ENCODE results near the gene APRT.
"Not testable (repeated sequence)": the region's sequence is repeated elsewhere in the genome, so short reads cannot be mapped to it uniquely, and the experiment has no call there.

APRT gene

DNA sequence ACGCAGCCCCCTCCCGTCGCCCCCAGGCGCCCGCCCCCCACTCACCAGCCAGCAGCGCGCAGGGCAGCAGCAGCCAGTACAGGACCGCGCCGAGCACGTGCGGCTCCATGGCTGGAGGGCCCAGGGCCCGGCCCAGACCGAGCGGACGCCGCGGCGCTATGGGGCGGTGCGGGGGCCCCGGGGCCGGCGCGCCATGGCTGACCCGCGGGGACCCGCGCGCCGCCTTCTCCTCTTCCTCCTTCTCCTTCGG lies 26.9 kb downstream of the APRT start:
- DNase-seq, result no peak

DNA sequence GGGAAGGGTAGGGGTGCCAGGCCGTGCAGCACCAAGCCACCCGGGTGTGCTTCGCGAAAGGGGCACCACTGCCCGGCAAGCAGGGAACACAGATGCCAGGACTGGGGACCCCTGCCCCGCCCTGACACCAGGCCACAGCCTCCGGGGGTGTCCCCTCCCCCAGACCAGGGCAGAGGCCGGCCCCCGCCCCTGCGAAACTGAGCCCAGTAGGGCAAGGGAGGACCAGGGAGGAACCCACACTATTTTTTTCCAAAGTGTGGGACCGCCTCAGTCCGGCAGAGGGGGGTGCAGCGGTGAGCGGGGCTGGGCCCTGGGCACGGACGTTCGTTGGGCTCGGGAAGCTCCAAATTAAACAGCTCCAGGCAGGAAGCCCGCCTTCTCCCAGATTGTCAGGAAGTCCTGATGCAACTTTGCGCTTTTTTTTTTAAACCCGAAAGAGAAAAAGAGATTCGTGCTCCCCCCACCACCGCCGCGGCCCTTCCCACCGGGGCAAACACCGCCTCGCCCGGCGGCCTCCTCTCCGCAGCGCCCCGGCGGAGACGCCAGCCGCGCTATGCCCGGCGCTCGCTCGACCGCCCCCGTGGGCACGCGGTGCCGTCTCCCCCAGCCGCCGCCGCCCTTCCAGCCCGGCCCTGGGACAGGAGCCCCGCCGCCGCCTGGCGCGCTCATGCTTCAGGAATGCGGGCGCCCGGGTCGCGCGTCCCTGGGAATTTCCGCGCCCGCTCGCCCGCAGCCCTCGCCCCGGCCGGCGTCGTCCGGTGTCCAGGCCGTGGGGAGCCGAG lies 27.5 kb downstream of the APRT start:
- peak; percentile 36 to 41 for DNase-seq

DNA sequence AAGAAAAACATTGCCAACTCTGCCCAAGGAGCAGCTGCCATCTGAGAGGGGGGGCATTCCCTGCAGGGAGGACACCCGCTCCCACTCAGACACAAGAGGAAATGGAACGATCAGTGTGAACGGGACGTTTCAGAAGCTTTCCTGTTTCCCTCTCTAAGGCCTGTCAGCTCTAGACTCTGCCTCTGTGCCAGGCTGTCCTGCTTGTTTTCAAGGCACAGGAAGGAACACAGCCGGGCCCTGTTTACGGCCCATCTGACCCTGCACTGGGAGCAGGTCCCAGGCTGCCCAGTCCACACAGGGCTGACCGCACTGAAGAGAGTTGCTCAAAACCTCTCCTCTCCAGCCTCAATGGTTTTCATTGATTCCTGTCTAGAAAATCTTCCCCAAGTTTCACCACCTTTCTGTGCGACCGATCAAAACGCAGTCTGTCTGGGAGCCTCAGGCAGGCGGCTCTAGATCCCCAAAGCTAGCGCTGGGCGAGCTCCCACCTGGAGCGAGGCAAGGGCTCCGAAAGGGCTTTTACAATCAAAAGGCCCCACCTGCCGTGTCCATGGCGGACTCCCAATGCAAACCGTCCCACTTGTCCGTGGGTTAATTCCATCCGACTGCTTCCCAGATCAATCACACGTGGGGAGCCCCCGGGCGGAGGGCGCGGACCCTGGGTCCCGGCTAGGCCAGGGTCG lies 28.2 kb downstream of the APRT start:
- no peak for DNase-seq

DNA sequence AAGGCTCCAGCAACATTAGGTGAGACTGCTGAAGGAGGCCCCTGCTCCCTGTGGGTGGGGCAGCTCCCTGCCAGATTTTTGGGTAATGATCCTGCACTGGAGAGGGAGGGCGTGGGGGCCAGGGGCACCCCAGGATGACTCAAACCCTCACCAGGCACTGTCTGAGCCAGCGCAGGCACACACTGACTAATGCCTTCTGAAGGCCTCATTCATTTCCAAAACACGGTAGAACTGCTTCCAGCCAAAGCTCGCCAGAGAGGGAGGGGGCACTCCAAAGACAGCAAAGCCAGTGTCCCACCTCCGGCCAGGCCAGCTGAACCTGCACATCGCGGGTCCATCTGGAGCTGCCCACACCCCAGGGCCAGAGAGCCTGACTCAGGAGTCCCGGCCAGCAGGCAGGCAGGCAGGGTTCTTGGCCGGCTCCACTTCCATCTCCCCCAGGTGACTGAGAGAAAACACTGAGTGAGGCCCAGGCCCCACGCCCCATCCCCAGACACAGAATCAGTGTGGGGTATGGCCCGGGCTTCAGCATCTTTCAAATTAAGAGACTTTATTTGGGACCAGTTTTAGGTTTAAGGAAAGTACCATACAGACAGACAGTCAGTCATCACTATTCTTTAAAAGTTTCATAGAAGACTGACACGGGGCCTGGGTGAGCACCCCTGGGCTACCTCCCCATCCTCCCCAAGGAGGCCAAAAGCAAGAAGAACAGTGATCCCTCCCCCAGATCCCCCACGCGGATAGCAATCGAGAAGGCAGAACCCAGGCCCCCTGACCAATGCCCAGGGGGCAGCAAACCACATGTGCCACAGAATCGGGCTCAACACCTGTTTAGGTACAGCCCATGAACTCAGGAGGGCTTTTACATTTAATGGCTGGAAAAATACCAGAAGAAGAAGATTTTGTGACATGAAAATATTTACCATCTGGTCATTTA lies 29.0 kb downstream of the APRT start:
- DNase-seq, result peak; percentile 72 to 80

DNA sequence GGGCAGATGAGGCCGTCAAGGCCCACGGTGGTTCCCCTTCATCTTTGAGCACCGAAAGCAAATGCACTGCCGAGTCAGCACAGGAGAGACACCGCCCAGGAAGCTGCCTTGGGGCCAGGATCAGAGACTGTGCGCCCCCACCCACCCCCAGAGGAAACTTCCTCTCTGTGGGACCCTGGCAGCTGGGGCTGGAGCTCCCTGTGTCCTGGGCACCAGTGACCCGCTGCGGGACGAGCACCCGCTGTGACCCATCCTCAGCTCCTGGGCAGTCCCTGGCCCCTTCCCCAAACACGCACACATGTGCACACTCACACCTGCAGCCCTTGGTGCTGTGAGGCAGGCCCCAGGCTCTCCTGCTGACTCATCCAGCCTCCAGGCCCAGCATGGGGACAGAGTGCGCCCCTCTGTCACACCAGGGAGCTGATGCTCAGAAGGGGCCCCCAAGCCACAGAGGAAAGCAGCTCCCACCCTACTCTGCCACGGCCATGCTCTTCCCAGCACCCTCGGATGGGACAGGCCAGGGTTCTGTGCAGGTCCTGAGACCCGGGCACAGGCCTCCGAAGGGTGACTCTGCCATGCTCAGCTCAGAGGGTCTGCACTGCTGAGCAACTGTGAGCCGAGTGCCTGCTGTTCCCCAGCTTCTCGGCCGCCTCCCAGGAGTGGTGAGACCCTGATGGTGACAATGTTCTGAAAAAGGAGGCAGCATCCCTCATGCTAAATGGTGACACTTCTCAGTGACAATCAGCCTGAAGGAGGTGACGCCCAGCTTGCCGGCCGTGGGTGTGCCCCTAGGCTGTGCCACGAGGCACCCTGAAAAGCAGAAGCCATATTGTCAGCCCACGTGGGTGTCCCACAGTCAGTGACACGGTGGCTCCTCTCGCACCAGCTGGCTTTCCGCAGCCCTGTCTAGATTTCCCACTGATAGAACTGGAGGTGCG lies 30.3 kb downstream of the APRT start:
- DNase-seq, result peak; percentile 67 to 76

DNA sequence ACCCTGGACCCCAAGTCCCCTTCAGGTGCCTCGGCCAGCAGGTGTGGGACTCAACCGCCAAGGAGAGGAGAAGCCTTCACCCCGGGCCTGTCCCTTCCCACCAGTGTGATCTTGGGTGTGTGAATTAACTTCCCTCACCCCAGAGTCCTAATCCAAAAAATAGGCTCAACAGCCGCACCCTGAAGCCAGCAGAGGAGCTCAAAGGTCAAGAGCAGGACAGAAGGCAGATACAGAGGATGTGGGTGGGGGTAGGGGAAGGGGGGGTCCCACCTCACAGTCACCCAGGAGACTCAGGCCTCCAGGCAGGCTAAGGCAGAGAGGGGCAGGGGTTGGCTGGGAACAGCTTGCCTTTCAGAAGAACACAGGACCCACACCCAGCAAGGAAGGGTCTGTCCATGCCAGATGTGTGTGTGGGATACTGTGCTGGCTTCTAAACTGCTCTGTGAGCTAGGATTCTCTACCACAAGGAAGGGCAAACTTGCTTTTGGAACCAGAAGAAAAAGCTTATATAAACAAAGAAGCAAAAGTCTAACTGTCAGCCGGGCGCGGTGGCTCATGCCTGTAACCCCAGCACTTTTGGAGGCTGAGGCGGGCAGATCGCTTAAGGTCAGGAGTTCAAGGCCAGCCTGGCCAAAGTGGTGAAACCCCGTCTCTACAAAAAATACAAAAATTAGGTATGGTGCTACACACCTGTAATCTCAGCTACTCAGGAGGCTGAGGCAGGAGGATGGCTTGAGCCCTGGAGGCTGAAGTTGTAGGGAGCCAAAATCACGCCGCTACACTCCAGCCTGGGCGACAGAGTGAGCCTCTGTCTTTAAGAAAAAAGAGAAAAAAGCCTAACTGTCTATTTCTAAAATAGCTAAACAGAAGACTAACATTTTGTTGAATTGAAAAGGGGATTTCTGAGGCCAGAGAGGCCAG lies 31.3 kb downstream of the APRT start:
- DNase-seq, result no peak

DNA sequence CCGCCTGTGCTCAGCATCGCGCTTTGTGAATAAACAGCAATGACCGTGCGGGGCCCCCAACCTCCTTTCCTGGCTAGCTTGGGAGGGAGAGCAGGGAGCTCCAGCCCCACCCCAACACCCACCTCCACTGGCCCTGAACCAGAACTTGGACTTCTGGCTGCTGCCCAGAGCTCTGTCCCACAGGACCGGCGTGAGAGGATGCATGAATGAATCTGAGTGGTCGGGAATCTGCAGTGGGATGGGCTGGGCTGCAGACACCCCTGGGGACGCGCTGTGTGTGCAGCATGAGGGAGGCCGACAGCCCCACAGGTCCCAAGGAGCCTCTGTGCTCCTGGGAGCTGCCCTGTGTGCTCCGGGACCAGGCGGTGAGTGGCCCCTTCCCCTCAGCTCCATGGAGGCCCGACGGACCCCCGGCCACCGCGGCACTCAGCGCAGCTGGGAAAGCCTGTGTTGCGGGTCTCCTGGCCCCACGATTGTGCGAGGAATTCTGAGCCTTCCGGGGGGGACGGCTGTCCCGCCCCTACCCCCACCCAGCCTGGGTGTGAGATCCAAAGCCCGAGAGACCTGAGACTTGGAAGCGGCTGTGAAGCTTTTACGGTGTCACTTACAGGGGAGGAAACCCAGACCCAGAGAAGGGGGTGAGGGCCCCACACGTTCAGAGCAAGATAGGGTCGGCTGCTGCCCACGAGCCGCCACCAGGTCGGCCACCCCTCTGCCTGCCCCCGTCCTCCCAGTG lies 32.2 kb downstream of the APRT start:
- DNase-seq, result no peak

DNA sequence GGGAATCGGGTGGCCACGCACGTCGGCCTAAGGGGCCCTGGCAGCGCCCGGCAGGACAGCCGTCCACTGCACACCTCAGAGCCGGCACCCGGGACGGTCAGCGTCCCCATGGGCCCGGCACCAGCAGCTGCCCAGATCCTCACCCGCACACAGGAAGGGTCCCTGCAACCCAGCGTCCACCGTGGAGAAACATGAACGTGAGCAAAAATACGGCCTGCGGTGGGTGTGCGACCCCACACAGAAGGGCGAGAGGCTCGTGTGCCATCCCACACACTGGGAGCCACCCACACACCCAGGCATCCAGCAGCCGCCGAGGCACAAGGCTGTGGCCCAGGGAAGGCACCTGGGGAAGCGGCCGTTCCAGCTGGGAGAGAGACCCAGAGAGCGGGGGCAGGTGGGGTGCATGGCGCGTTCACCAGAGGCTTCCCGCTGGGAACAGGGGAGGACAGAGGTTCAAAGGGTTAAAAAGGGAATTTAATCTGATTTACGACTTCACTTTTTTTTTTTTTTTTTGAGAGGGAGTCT lies 33.1 kb downstream of the APRT start:
- no peak for DNase-seq

DNA sequence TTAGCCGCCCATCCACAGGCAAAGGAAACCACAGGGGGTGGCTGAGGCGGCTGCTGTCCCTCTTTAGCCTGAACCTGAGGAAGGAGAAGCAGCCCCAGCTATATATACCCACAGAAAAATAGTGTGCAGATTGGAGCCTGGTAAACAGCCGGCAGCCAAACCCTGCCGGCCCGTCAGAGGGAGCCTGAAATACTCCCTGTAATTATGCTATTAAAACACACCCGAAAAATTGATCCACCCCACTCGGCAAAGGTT lies 33.5 kb downstream of the APRT start:
- DNase-seq, result no peak

DNA sequence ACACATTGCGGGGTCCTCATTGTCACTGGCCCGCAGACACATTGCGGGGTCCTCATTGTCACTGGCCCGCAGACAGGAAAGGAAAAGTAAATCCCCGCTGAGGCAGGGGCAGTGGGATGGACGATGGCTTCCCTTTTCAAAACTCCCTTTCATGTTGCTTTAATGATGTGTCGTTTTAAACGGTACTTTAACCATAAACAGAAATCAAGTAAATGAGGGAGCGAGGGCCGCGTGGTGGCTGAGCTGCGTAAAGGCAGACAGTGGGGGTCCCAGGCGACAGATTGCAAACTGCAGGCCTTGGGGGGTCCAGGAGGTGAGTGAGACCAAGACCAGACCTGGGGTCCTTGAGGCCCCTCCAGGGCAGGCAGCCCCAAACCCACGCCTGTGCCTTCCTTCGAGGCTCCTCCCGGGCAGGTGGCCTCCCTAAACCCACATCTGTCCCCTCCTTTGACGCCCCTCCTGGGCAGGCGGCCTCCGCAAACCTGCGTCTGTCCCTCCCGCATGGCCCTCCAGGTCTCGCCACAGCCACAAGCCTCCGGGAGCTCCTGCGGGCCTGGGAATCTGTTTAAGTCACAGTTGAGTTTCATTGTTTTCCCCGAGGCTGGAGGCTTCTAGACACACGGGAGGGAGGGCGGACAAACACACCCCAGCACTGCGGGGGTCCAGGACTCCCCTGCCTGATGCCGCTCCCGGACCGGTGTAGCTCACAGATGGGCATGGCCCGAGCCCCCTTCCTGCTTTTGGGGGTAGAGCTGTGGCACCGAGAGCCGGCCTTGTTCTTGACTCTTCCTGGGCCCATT lies 34.1 kb downstream of the APRT start:
- no peak for DNase-seq

DNA sequence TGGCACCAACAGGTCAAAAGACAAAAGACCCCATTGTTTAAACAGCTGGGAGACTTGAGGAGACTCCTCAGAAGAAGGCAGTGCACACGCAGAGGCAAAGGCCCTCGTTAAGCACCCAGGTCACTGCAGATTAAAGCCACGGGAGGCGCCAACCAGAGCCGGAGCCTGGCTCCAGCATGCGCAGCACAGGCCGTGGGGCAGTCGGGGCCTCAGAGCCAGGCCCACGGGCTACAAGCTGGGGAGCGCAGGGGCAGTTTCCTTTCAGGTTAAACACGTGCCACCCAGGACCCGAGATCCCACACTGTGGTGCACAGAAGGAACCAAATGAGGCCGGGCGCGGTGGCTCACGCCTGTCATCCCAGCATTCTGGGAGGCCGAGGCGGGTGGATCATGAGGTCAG lies 35.9 kb downstream of the APRT start:
- no peak for DNase-seq

DNA sequence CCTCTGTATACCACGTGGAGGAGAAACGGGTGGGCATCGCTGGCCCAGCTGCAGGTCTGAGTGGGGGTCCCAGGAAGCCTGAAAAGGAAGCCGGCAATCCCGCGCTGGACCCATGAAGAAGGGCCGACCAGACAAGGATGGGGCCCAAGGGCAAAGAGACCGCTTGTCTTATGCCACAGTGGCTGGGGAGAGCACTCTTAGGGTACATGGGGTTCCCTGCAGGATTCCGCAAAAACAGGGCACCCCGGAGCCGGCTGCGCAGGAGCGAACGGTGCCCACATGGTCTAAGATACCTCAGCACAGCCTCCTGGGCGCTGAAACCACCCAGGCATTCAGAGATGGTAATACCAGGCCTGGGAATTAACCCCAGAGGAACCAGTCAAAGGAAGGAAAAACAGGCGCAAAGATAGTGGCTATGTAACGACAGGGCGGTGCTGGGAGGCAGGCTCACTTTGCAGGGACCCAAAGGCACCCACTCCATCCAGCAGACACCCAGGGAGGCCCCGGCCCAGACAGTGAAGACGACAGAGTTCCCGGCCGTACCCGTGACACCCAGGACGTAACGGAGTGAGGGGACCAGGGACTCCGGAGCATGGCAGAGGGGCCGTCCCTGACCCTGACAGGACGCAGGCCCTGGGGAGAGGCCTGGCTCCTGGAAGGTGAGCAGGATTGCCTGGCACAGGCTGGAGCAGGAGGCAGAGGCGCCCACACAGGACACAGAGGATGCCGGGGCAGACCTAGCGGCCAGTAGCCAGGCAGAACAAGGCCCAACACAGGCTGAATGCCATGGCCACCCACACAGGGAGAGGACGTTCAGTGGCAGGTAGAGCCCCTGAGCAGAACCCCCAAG lies 37.0 kb downstream of the APRT start:
- no peak for DNase-seq

DNA sequence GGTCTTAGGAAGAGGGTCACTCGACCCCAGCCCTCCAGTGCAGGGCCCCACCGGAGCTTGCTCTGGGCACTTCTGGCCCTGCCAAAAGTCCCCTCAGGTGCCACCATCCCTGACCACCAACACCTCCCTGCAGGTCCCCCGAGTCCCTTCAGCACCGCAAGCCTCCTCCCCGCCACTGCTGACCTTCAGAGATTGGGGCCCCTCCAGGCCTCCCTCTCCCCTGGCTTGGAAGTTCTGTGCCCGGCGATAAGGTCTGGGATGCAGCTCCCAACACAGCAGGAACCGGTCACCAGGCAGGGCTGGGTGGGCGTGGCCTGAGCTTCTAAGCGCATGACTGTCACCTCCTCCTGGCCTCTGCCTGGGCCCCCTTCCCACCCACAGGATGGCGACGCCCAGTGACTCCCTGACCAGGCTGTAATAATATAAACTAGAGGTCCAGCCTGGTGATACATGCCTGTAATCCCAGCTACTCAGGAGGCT lies 37.9 kb downstream of the APRT start:
- no peak for DNase-seq

DNA sequence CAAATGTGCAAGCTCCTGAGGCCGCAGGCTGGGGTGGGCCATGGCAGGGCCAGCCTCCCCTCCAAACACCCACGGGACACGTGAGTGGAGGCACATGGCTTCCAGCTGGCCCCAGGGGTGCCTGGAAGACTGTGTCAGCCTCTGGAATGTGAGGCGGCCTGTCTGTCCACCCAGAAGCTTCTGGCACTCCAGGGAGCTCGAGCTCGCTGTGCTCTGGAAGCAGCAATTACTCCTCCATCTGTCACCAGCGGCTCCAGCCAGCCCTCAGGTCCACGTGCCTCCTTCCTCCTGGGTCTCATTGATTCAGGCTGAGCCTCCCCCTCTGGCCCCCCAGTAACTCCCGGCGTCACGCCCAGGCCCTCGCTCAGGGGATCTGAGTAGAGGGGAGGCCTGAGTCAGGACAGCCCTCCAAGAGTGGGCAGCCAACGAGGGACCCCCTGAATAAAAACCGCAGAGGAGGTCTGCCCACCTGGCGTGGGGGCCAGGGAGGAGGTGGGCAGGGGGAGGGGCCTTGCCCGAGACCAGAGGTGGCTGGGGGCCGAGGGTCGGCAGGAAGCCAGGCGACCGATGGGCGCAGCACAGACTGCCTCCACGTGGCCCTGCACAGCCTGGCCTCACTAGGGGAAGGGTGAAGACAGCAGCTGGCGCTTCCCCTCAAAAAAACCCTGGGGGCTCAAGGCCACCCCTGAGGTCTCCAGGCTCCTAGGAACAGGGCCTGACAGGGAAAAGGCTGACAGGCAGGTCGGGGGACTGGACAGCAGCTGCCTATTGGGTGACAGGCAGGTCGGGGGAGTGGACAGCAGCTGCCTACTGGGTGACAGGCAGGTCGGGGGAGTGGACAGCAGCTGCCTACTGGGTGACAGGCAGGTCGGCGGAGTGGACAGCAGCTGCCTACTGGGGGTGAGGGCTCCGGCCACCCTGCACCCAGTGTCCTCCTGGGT lies 38.6 kb downstream of the APRT start:
- DNase-seq, result no peak

DNA sequence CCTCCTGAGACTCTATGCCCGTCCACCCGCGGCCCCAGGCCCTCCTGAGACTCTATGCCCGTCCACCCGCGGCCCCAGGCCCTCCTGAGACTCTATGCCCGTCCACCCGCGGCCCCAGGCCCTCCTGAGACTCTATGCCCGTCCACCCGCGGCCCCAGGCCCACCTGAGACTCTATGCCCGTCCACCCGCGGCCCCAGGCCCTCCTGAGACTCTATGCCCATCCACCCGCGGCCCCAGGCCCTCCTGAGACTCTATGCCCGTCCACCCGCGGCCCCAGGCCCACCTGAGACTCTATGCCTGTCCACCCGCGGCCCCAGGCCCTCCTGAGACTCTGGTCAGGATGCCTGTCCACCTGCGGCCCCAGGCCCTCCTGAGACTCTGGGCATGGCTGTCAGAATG lies 39.9 kb downstream of the APRT start:
- DNase-seq, result not testable (repeated sequence)

DNA sequence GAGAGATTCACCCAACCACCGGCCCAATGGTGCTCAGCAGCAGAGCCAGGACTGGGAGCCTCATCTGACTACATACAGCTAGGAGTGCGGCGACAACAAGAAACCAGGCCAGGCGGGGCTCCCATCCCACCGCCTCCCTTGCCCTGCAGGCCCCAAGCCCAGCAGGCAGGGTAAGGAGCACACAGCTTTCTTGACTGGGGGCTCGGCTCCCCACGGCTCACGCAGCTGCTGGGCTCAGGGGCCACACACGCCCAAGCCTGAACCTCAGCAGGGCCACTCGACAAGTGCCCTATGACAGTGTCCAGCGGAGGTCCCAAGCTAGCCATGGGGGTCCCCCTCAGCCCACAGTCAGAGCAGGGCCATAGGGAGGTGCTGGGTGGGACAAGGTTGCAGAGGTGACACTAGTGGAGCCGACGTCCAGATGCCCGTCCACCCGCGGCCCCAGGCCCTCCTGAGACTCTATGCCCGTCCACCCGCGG lies 40.4 kb downstream of the APRT start:
- no peak for DNase-seq

Measured in activated CD4-positive, alpha-beta T cell treated with anti-CD3 and anti-CD28 coated beads, Interleukin-2, amount 50 U/mL, for 4 hours (primary cell).